OCI-LY1 (cell line): ENCODE data around the gene ARMH4.

ENCODE experiments used
- H2AFZ ChIP-seq: fragments of 200-600 bp; sonication (generic), shearing (Covaris generic); 2 replicates; pipeline ENCODE4 v1.6.0; 2014; ENCODE audit warnings: antibody characterized with exemption, mild to moderate bottlenecking, low read length
- H3F3A ChIP-seq: fragments of 200-600 bp; sonication (generic), shearing (Covaris generic); 2 replicates; pipeline ENCODE4 v1.6.0; 2014; ENCODE audit warnings: mild to moderate bottlenecking, antibody characterized with exemption, low read length, moderate library complexity; ENCODE audit not compliant: insufficient read depth
- H3K27ac ChIP-seq: fragments of 200-600 bp; sonication (generic); 2 replicates; pipeline ENCODE4 v1.5.1; 2014; ENCODE audit warnings: low read length, mixed run types, mild to moderate bottlenecking, low read depth; ENCODE audit not compliant: poor library complexity, severe bottlenecking
- H3K27me3 ChIP-seq: fragments of 200-600 bp; sonication (generic); 2 replicates; pipeline ENCODE4 v1.6.0; 2014; ENCODE audit warnings: antibody characterized with exemption, mild to moderate bottlenecking, low read length, moderate library complexity; ENCODE audit not compliant: insufficient read depth
- H3K36me3 ChIP-seq: fragments of 200-600 bp; sonication (generic); 2 replicates; pipeline ENCODE4 v1.6.1; 2014; ENCODE audit warnings: mild to moderate bottlenecking, antibody characterized with exemption, low read length, moderate library complexity, mixed read lengths; ENCODE audit not compliant: insufficient read depth
- H3K4me1 ChIP-seq: fragments of 200-600 bp; sonication (generic); 2 replicates; pipeline ENCODE4 v1.5.1; 2014; ENCODE audit warnings: mild to moderate bottlenecking, low read length, moderate library complexity; ENCODE audit not compliant: insufficient read depth, severe bottlenecking
- H3K4me2 ChIP-seq: fragments of 200-600 bp; sonication (generic), shearing (Covaris generic); 2 replicates; pipeline ENCODE4 v1.6.1; 2014; ENCODE audit warnings: low read length
- H3K4me3 ChIP-seq: fragments of 200-600 bp; sonication (generic); 2 replicates; pipeline ENCODE4 v1.5.1; 2014; ENCODE audit warnings: low read length, low read depth, mild to moderate bottlenecking, mixed read lengths; ENCODE audit not compliant: poor library complexity, severe bottlenecking
- H3K79me2 ChIP-seq: fragments of 200-600 bp; shearing (Covaris generic); 2 replicates; pipeline ENCODE4 v1.6.1; 2016; ENCODE audit warnings: mixed run types, low read length, mixed read lengths; ENCODE audit not compliant: insufficient read depth
- H3K9ac ChIP-seq: fragments of 200-600 bp; sonication (generic), shearing (Covaris generic); 2 replicates; pipeline ENCODE4 v1.6.1; 2014; ENCODE audit warnings: mild to moderate bottlenecking, low read length, mixed read lengths
- H3K9me2 ChIP-seq: fragments of 200-600 bp; sonication (generic), shearing (Covaris generic); 2 replicates; pipeline ENCODE4 v1.6.1; 2014; ENCODE audit warnings: low read depth, mild to moderate bottlenecking, low read length, mixed read lengths
- H3K9me3 ChIP-seq: fragments of 200-600 bp; shearing (Covaris generic); 2 replicates; pipeline ENCODE4 v1.6.1; 2014; ENCODE audit warnings: low read length, mixed read lengths
- H4K20me1 ChIP-seq: fragments of 200-600 bp; sonication (generic), shearing (Covaris generic); 2 replicates; pipeline ENCODE4 v1.6.0; 2016; ENCODE audit warnings: mild to moderate bottlenecking, low read length; ENCODE audit not compliant: insufficient read depth
- EZH2 ChIP-seq: fragments of 200-600 bp; sonication (generic), shearing (Covaris generic); IDR thresholded peaks from 2 replicates; pipeline ENCODE4 v1.8.0; 2017; ENCODE audit warnings: borderline replicate concordance, mixed run types, mild to moderate bottlenecking, antibody characterized with exemption, low read length, moderate library complexity, mixed read lengths
- TF ChIP-seq, protein P1 (sequence below): fragments of 200-600 bp; sonication (generic), shearing (Covaris generic); IDR thresholded peaks from 2 replicates; pipeline ENCODE4 v1.5.1; 2017; ENCODE audit warnings: mild to moderate bottlenecking, antibody characterized with exemption, low read length, moderate library complexity, mixed read lengths

The ARMH4 gene

DNA sequence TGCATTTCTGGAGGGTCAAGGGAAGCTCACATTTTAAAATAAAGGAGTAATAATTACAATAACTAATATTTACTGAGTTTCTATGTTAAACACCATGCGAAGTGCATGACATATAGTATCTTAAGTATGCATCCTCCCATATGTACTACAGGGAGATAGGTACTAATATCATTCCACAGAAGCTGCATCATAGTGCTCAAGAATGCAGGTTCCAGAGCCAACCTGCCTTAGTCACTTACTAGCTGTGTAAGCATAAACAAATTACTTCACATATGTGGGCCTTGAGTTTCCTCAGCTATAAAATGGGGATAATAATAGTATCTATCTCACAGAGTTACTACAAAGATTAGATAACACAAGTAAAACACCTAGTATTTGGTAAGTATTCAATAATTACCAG, 18.3 kb downstream of the ARMH4 start:
- H3K36me3 ChIP-seq = no peaks in the 10 kb centered on the region
- no peaks in the 10 kb centered on the region for H3F3A ChIP-seq
- H3K79me2 ChIP-seq = no peaks in the 10 kb centered on the region
- no peaks in the 10 kb centered on the region for H3K9me3 ChIP-seq
- no peaks in the 10 kb centered on the region for H3K4me1 ChIP-seq
- no peak overlapping the region for H3K27ac ChIP-seq
- H4K20me1 ChIP-seq = no peaks in the 10 kb centered on the region
- H3K9ac ChIP-seq = no peak overlapping the region
- H3K27me3 ChIP-seq = no peaks in the 10 kb centered on the region
- H3K4me3 ChIP-seq = no peak overlapping the region
- H3K9me2 ChIP-seq = no peaks in the 10 kb centered on the region
- H2AFZ ChIP-seq = no peak overlapping the region
- TF ChIP-seq, protein P1, sequence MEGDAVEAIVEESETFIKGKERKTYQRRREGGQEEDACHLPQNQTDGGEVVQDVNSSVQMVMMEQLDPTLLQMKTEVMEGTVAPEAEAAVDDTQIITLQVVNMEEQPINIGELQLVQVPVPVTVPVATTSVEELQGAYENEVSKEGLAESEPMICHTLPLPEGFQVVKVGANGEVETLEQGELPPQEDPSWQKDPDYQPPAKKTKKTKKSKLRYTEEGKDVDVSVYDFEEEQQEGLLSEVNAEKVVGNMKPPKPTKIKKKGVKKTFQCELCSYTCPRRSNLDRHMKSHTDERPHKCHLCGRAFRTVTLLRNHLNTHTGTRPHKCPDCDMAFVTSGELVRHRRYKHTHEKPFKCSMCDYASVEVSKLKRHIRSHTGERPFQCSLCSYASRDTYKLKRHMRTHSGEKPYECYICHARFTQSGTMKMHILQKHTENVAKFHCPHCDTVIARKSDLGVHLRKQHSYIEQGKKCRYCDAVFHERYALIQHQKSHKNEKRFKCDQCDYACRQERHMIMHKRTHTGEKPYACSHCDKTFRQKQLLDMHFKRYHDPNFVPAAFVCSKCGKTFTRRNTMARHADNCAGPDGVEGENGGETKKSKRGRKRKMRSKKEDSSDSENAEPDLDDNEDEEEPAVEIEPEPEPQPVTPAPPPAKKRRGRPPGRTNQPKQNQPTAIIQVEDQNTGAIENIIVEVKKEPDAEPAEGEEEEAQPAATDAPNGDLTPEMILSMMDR = no peak
- TF ChIP-seq EZH2 = no peak
- no peak overlapping the region for H3K4me2 ChIP-seq

- Histone ChIP-seq H3F3A (no peaks in the 10 kb centered on the region), H4K20me1 (no peaks in the 10 kb centered on the region), H3K4me3 (no peak overlapping the region), H2AFZ (no peak overlapping the region), H3K9me3 (no peaks in the 10 kb centered on the region), H3K27ac (no peak overlapping the region), H3K36me3 (no peaks in the 10 kb centered on the region), H3K9ac (no peak overlapping the region), H3K27me3 (no peaks in the 10 kb centered on the region), H3K4me2 (no peak overlapping the region), H3K79me2 (no peaks in the 10 kb centered on the region), H3K9me2 (no peaks in the 10 kb centered on the region), H3K4me1 (no peaks in the 10 kb centered on the region)
- TF ChIP-seq, protein P1 = no peak
- no peak for TF ChIP-seq EZH2
Measured at GRCh38 chr14:58131386-58131785, 20.6 kb downstream of the ARMH4 start.

- H3K4me1 ChIP-seq = no peaks in the 10 kb centered on the region
- TF ChIP-seq EZH2 = no peak
- TF ChIP-seq, protein P1 = no peak
- no peak overlapping the region for H3K4me2 ChIP-seq
- no peaks in the 10 kb centered on the region for H3K36me3 ChIP-seq
- H3K4me3 ChIP-seq = no peak overlapping the region
- no peaks in the 10 kb centered on the region for H3K9me3 ChIP-seq
- H3K79me2 ChIP-seq = no peaks in the 10 kb centered on the region
- no peaks in the 10 kb centered on the region for H3F3A ChIP-seq
- no peak overlapping the region for H3K27ac ChIP-seq
- H3K27me3 ChIP-seq = no peaks in the 10 kb centered on the region
- no peaks in the 10 kb centered on the region for H3K9me2 ChIP-seq
- H4K20me1 ChIP-seq = no peaks in the 10 kb centered on the region
- no peak overlapping the region for H2AFZ ChIP-seq
- no peak overlapping the region for H3K9ac ChIP-seq
Measured at GRCh38 chr14:58130116-58130782, 21.8 kb downstream of the ARMH4 start.
